DND-41 (cell line): ENCODE measurements around the gene GOLPH3.

Experiments used
- ATAC-seq: fragments of 200-7000 bp; cut with Tn5 transposase; 3 replicates; pipeline ENCODE4 v1.9.1; 2021; ENCODE audit warnings: low read depth; ENCODE audit not compliant: insufficient read depth
- DNase-seq: peaks from one replicate; pipeline ENCODE4 v3.0.0-alpha.2; 2020
- H2AFZ ChIP-seq: 2 replicates; pipeline ENCODE4 v1.6.0; 2012; ENCODE audit warnings: low read depth, low read length
- H3K27ac ChIP-seq: 2 replicates; pipeline ENCODE4 v1.5.1; 2012; ENCODE audit warnings: low read length, inconsistent platforms
- H3K27me3 ChIP-seq: fragments of 200-600 bp; sonication (generic); 2 replicates; pipeline ENCODE4 v1.6.0; 2012; ENCODE audit warnings: low read length, mild to moderate bottlenecking, inconsistent platforms; ENCODE audit not compliant: insufficient read depth, poor library complexity
- H3K36me3 ChIP-seq: 2 replicates; pipeline ENCODE4 v1.5.1; 2012; ENCODE audit warnings: low read length, inconsistent platforms; ENCODE audit not compliant: insufficient read depth
- H3K4me1 ChIP-seq: 2 replicates; pipeline ENCODE4 v1.5.1; 2012; ENCODE audit warnings: mild to moderate bottlenecking, low read length; ENCODE audit not compliant: insufficient read depth
- H3K4me2 ChIP-seq: 2 replicates; pipeline ENCODE4 v1.6.0; 2012; ENCODE audit warnings: mild to moderate bottlenecking, moderate library complexity, low read length, inconsistent platforms; ENCODE audit not compliant: insufficient read depth
- H3K4me3 ChIP-seq, 2 experiments: fragments of 200-600 bp in 1 of 2; shearing (Covaris generic) in 1 of 2; 2 replicates each; pipeline ENCODE4 v1.5.1; 2012 to 2016; ENCODE audit warnings: inconsistent platforms in 2 of 2, low read length in 2 of 2, mild to moderate bottlenecking in 2 of 2, low read depth in 1 of 2, moderate library complexity in 1 of 2
- H3K79me2 ChIP-seq: 2 replicates; pipeline ENCODE4 v1.6.0; 2012; ENCODE audit warnings: low read length, inconsistent platforms; ENCODE audit not compliant: insufficient read depth
- H3K9ac ChIP-seq: 2 replicates; pipeline ENCODE4 v1.6.0; 2012; ENCODE audit warnings: low read depth, mild to moderate bottlenecking, inconsistent platforms, low read length, moderate library complexity
- H3K9me3 ChIP-seq: 2 replicates; pipeline ENCODE4 v1.5.1; 2012; ENCODE audit warnings: low read length, moderate library complexity, mild to moderate bottlenecking, inconsistent platforms; ENCODE audit not compliant: insufficient read depth, severe bottlenecking
- H4K20me1 ChIP-seq: 2 replicates; pipeline ENCODE4 v1.6.0; 2012; ENCODE audit warnings: low read length; ENCODE audit not compliant: insufficient read depth
- EZH2 ChIP-seq: IDR thresholded peaks from 3 replicates; pipeline ENCODE4 v1.6.1; 2012; ENCODE audit warnings: borderline replicate concordance, low read depth, mild to moderate bottlenecking, moderate library complexity, low read length, inconsistent platforms; ENCODE audit not compliant: severe bottlenecking
- TF ChIP-seq, protein P1 (sequence below): IDR thresholded peaks from 2 replicates; pipeline ENCODE4 v1.5.1; 2012; ENCODE audit warnings: borderline replicate concordance, low read length, moderate library complexity, mild to moderate bottlenecking; ENCODE audit not compliant: poor library complexity, severe bottlenecking; ENCODE audit errors: extremely low read depth

Gene GOLPH3

DNA sequence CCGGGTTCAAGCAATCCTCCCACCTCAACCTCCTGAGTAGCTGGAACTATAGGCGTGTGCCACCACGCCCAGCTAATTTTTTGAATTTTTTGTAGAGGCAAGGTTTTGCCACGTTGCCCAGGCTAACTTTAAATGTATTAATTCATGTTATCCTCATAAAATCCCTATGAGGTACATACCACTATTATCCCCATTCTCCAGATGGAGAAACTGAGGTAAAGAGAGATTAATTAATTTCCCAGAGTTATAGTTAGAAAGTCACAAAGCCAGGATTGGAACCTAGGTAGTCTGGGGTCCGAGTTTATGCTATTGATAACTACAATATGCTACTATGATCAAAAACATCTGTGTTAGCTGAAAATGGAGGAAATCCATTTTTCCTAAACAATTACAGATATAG is 31.9 kb upstream of the GOLPH3 start:
- Histone ChIP-seq H3K4me3 (no peak overlapping the region), H2AFZ (no peak overlapping the region), H3K79me2 (no peaks in the 10 kb centered on the region), H3K27me3 (no peaks in the 10 kb centered on the region), H3K4me1 (no peaks in the 10 kb centered on the region), H3K9me3 (no peaks in the 10 kb centered on the region), H4K20me1 (no peaks in the 10 kb centered on the region), H3K27ac (no peak overlapping the region), H3K36me3 (no peaks in the 10 kb centered on the region), H3K9ac (no peak overlapping the region), H3K4me2 (no peak overlapping the region)
- TF ChIP-seq, protein P1, sequence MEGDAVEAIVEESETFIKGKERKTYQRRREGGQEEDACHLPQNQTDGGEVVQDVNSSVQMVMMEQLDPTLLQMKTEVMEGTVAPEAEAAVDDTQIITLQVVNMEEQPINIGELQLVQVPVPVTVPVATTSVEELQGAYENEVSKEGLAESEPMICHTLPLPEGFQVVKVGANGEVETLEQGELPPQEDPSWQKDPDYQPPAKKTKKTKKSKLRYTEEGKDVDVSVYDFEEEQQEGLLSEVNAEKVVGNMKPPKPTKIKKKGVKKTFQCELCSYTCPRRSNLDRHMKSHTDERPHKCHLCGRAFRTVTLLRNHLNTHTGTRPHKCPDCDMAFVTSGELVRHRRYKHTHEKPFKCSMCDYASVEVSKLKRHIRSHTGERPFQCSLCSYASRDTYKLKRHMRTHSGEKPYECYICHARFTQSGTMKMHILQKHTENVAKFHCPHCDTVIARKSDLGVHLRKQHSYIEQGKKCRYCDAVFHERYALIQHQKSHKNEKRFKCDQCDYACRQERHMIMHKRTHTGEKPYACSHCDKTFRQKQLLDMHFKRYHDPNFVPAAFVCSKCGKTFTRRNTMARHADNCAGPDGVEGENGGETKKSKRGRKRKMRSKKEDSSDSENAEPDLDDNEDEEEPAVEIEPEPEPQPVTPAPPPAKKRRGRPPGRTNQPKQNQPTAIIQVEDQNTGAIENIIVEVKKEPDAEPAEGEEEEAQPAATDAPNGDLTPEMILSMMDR = no peak
- no peak for TF ChIP-seq EZH2
- ATAC-seq (no peak), DNase-seq (no peak)

DNA sequence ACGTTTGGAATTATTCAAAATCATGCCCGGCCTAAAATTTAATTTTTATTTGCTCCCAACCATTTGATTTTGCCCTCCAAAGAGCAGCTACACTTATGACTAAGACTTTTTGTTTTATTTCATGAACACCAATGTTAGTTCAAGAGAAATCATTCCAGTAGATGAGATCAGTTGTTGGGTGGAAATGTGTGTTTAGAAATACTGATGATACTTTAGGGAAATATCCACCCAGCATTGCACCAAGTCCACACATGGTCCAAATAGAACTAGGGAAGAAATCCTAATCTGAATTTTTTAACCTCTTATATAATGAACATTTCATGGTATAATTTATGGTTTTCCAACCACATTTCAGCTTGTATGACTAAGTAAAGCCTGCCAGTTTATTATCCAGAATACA is 28.3 kb upstream of the GOLPH3 start:
- no peak overlapping the region for H3K4me2 ChIP-seq
- no peak overlapping the region for H2AFZ ChIP-seq
- ATAC-seq = no peak

DNA sequence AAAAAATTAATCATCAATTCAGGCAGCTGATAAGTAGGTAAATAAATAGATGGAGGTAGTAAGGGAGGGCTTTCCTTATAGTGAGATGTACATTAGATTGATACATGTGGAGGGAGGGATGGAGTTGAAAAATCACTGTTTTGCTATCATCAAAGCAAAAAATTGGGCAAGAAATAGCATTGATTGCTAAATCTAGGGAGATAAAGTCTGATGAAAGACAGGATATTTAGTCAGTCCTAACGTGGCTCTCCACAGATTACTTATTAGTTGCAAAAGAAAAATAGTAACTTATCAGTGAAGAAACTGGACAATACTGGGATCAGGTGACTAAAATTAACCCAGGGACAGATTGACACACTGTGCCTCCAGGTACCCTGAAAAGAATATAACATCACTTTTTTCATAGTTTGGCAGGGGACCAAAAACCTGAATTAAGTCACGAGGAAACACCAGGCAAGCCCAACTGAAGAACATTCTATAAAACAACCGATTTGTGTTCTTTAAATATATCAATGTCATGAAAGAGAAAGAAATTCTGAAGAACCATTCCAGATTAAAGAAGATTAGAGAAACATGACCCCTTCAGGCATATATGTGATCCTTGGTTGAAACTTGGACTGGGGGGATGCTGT is 27.1 kb upstream of the GOLPH3 start:
- no peak overlapping the region for H3K4me3 ChIP-seq
- TF ChIP-seq, protein P1 = no peak
- no peak for TF ChIP-seq EZH2
- H3K9ac ChIP-seq = no peak overlapping the region
- H3K4me1 ChIP-seq = no peaks in the 10 kb centered on the region
- H4K20me1 ChIP-seq = no peaks in the 10 kb centered on the region
- no peaks in the 10 kb centered on the region for H3K27me3 ChIP-seq
- no peak overlapping the region for H3K27ac ChIP-seq
- no peak overlapping the region for H3K4me2 ChIP-seq
- H3K9me3 ChIP-seq = no peaks in the 10 kb centered on the region
- H3K36me3 ChIP-seq = no peaks in the 10 kb centered on the region
- no peak for ATAC-seq
- no peak for DNase-seq
- H3K79me2 ChIP-seq = no peaks in the 10 kb centered on the region
- no peak overlapping the region for H2AFZ ChIP-seq

More for the DNA sequence above, 28.3 kb upstream of the GOLPH3 start:
- no peaks in the 10 kb centered on the region for H3K27me3 ChIP-seq
- no peak overlapping the region for H3K27ac ChIP-seq
- H3K79me2 ChIP-seq = no peaks in the 10 kb centered on the region
- H3K36me3 ChIP-seq = no peaks in the 10 kb centered on the region
- H3K9ac ChIP-seq = no peak overlapping the region
- H3K9me3 ChIP-seq = no peaks in the 10 kb centered on the region
- H3K4me1 ChIP-seq = no peaks in the 10 kb centered on the region
- TF ChIP-seq EZH2 = no peak
- TF ChIP-seq, protein P1 = no peak
- DNase-seq = no peak
- H3K4me3 ChIP-seq = no peak overlapping the region
- H4K20me1 ChIP-seq = no peaks in the 10 kb centered on the region
